ENCODE results near the gene ZFR. TPM values are rescaled to one million over a fixed set of nuclear protein-coding genes. Genes with fewer than 3 reads are reported as not detected.

The ZFR gene
- total RNA-seq: 69.3 and 125 TPM in 2 replicates

- DNase-seq (ENCODE audit: low read depth): peak; percentile 60
These were observed at the start of gene ZFR for GRCh38 chr5:32444431-32445286. Gene ZFR, minus strand, starts transcription at chr5:32444740. Its CDS starts 82 bp downstream, at chr5:32444658.

- DNase-seq (ENCODE audit: low read depth): no peak
These were observed 46.5 kb upstream of the ZFR start for GRCh38 chr5:32490972-32491557.

- peak; percentile 40 for DNase-seq (ENCODE audit: low read depth)
These were observed 45.4 kb upstream of the ZFR start for GRCh38 chr5:32489791-32490562.

DNA sequence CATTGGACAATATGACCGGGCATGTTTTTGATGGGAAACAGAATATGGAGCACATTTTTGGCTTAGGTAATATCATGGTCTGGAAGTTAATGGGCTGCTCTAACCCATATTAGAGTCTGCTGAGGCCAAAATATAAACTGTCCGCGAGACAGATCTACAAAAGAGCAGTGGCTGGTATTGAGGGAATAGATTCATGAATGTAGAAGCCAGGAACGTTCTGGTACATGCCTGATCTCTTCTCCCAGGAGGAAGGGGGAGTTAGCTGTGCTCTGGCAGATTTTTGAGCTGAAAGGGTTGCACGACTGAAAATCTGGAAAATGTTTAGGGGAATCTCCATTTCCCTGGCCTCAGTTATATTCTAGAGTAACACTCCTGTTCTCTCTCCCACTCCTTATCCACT, 42.9 kb upstream of the ZFR start:
- no peak for DNase-seq (ENCODE audit: low read depth)

GRCh38 chr5:32487008-32487407, 42.5 kb upstream of the ZFR start:
- no peak for DNase-seq (ENCODE audit: low read depth)

DNA sequence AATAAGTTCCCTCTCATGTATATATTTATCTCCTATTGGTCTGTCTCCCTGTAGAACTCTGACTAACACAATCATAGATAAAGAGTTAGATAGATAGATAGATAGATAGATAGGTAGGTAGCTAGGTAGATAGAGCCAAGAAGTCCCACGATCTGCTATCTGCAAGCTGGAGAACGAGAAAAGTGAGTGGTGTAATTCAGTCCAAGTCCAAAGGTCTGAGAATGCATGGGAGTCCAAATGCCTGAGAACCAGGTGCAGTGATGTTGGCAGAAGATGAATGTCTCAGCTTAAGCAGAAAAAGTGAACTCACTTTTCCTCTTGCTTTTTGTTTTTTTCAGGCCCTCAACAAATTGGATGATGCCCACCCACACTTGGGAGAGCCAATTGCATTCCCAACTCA, 37.7 kb upstream of the ZFR start:
- DNase-seq (ENCODE audit: low read depth): no peak

DNA sequence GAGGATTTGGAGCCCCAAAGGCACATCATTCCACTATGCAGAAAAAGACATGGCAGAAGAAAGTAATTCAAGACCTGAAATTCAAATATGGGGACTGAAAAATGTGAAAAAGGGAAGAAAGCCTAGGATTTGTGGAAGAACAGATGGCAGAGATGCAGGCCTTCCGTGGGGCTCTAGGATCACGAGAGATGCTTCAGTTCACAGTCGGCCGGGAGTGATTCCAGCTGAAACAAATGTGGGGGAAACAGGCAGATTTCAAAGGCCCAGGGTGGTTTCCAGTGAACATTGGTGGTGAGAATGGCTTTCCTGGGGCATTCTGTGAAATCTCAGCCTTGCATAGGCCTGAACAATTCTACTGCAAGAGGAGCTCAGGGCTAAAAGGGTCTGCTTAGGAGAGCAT, 34.6 kb upstream of the ZFR start:
- no peak for DNase-seq (ENCODE audit: low read depth)

DNA sequence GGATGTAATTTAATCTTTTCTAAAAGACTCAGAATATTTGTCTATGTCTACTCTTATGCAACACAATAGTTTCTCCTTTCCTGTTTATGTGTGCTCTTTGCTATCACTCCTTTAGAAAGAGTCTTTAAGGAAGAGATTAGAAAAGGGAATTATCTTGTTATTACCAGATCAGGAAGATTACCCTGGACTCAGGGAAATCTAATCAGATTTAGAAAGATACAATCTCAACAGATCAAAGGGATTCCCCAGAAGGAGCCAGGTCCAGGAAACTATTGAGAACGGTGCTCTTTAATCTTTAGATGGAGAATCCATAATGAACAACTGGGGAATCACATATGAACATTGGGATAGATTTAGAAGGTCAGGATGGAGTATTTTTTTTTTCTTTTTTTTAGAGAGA, 32.4 kb upstream of the ZFR start:
- DNase-seq (ENCODE audit: low read depth): no peak

DNA sequence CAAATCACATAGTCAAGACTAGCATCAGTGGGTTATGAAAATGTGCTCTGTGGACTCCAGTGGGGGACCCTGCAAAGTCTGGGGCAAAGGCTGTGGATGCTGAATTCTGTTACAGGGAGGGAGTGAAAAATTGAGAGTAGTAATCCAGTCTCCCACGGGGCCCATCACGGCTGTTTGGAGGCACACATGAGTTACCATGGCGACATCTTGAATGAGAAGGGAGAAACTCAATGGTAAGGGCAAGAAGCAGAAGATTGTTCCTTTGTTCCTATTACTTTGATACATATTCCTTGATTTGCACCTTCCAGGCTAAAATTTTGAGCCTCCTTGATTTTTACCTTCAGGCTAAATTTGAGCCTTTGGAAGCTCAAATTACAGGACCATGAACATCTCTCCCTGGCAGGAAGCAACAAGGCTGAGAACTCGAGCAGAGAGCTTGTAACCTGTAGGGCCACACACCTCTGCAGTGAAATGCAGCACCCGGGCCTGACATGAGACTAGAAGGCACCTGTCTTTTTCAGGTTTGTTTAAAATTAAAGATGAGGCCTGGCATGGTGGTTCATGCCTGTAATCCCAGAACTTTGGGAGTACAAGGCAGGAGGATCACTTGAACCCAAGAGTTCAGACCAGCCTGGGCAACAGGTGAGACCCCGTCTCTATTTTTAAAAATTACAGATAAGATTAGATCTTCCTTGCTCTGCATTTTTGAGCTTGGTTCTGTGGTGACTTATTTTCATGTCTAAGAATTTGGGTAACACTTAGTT, 31.0 kb upstream of the ZFR start:
- DNase-seq (ENCODE audit: low read depth): no peak

GRCh38 chr5:32474209-32474854, 29.8 kb upstream of the ZFR start:
- DNase-seq (ENCODE audit: low read depth): no peak

GRCh38 chr5:32473072-32473471, 28.5 kb upstream of the ZFR start:
- no peak for DNase-seq (ENCODE audit: low read depth)

GRCh38 chr5:32471784-32472183, 27.2 kb upstream of the ZFR start:
- DNase-seq (ENCODE audit: low read depth): no peak

GRCh38 chr5:32465076-32465475, 20.5 kb upstream of the ZFR start:
- no peak for DNase-seq (ENCODE audit: low read depth)

GRCh38 chr5:32462618-32463017, 18.1 kb upstream of the ZFR start:
- peak; percentile 30 for DNase-seq (ENCODE audit: low read depth)

GRCh38 chr5:32461441-32462120, 17.0 kb upstream of the ZFR start:
- DNase-seq (ENCODE audit: low read depth): no peak

DNA sequence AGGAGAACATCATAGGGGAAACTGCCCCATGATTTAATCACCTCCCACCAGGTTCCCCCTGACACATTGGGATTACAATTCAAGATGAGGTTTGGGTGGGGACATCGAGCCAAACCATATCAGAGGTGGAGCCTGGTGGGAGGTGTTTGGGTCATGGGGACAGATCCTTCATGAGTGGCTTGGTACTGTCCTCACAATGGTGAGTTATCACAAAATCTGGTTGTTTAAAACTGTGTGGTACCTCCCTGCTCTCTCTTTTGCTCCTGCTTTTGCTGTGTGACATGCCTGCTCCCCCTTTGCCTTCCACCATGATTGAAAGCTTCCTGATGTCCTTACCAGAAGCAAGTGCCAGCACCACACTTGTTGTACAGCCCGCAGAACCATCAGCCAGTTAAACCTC, 16.2 kb upstream of the ZFR start:
- DNase-seq (ENCODE audit: low read depth): no peak

GRCh38 chr5:32458880-32459495, 14.4 kb upstream of the ZFR start:
- DNase-seq (ENCODE audit: low read depth): no peak

GRCh38 chr5:32455311-32455710, 10.8 kb upstream of the ZFR start:
- no peak for DNase-seq (ENCODE audit: low read depth)

DNA sequence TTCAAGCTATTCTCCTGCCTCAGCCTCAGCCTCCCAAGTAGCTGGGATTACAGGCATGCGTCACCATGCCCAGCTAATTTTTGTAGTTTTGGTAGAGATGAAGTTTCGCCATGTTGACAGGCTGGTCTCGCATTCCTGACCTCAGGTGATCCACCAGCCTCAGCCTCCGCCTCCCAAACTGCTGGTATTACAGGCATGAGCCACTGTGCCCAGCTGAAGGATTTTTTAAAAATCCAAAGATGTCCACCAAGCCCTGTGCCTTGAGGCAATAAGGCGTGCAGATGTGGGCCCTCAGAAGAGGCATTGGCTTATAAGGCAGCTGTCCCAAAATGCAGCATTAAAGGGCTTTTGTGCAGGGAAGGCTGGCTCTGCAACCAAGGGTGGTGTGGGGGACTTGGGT, 10.3 kb upstream of the ZFR start:
- DNase-seq (ENCODE audit: low read depth): no peak

GRCh38 chr5:32453916-32454315, 9.4 kb upstream of the ZFR start:
- DNase-seq (ENCODE audit: low read depth): no peak
